Esophagus (tissue), 2 donors: ENCODE results near the gene ALPK1. TPM values are rescaled to one million over a fixed set of nuclear protein-coding genes. Genes with fewer than 3 reads are reported as not detected.

Experiments
- H3K27ac ChIP-seq, 2 donors: one replicate each; pipeline ENCODE4 v1.5.1; 2013; ENCODE audit warnings: low read depth in 2 of 2, mild to moderate bottlenecking in 2 of 2, inconsistent platforms in 1 of 2, low read length in 1 of 2, moderate library complexity in 1 of 2
- H3K27me3 ChIP-seq, 2 donors: one replicate each; pipeline ENCODE4 v1.6.1; 2013; ENCODE audit warnings: low read length in 2 of 2, control low read depth in 1 of 2, mild to moderate bottlenecking in 1 of 2; ENCODE audit not compliant: insufficient read depth in 2 of 2, control insufficient read depth in 1 of 2
- H3K36me3 ChIP-seq, 2 donors: one replicate each; pipeline ENCODE4 v1.6.1; 2013; ENCODE audit warnings: low read length in 1 of 2; ENCODE audit not compliant: control insufficient read depth in 2 of 2, insufficient read depth in 2 of 2
- H3K4me1 ChIP-seq, 2 donors: one replicate each; pipeline ENCODE4 v1.6.1; 2013; ENCODE audit warnings: low read length in 1 of 2; ENCODE audit not compliant: control insufficient read depth in 2 of 2, insufficient read depth in 2 of 2
- H3K4me3 ChIP-seq, 2 donors: one replicate each; pipeline ENCODE4 v1.5.1; 2013; ENCODE audit warnings: low read length in 2 of 2, mild to moderate bottlenecking in 2 of 2, low read depth in 1 of 2, moderate library complexity in 1 of 2
- H3K9me3 ChIP-seq, 2 donors: one replicate each; pipeline ENCODE4 v1.6.1; 2013; ENCODE audit warnings: mild to moderate bottlenecking in 2 of 2, low read depth in 1 of 2, low read length in 1 of 2, moderate library complexity in 1 of 2; ENCODE audit not compliant: control insufficient read depth in 2 of 2, insufficient read depth in 1 of 2
- WGBS, 2 donors: extraction: QIAGEN DNeasy Blood & Tissue Kit; methylation state at CpG; one replicate each; pipeline ENCODE4 v1.1.7; 2013; 5-methylcytosine and 5-hydroxymethylcytosine counted together
- polyA plus RNA-seq, 2 donors: library from polyadenylated mRNA; stranded (reverse); fragments of 200-250 nt; gene quantifications; one replicate each; pipeline ENCODE4 v1.2.3, GENCODE V29; 2013
- donor health status: healthy with polysubstance abuse.
- donor health status: Bipolar disorder and iron deficiency.

The ALPK1 gene
- 1 to 10 TPM; 4.2 to 6.3 TPM for polyA plus RNA-seq

DNA sequence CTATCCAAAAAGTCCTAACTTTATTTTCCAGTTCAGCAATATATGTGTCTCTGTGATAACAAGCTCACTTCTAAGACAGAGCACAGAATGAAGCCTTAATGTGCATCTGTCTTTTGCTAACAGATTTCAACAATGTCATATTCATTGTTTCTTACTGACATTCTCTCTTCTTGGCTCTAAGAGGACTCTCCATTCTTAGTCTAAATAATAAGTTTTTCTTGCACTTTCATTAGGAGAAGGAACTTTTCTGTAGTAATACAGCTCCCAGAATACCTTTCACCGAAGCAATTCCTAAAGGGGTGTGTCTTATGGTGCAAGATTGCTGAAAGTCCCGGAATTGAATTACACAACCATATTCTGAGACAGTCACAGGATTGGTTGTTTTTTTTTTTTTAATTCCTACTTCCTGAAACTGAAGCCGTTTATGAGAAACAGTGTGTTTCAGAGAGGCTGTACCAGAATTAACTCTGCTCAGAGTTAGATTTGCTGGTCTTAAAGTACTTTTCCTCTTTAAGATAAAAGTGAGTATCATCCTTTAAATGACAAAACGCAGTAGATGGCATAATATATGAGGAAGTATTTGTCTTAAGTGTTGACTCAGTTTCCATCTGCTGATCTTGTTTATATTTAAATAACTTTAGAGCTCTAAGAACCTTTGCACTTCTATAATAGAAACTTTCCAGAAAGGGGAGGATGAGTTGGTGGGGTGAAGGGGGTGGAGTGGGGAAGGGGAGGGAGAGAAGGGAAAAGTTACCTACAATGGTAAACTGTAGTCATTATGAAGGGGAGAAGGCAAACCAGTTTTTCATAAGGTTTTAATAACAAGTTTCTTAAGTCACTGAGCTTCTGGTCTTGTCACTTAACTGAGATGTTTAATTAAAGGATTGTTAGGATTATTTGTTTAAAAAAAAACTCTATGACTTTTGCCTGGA lies at the start of gene ALPK1:
Gene ALPK1, plus strand, starts transcription at position 421 of the 932 bp plus-strand sequence.
- Histone ChIP-seq H3K36me3 (no peaks in the 10 kb centered on the region), H3K9me3 (no peaks in the 10 kb centered on the region), H3K4me3 (peak within 1 kb of the TSS in 1 of 2 donors; percentile 52), H3K27me3 (no peaks in the 10 kb centered on the region), H3K27ac (peak within 1 kb of the TSS; percentile 24 to 88), H3K4me1 (no peaks in the 10 kb centered on the region)
- 1% methylated on average over 4 of the region's 4 CpGs for WGBS, 2 donors

DNA sequence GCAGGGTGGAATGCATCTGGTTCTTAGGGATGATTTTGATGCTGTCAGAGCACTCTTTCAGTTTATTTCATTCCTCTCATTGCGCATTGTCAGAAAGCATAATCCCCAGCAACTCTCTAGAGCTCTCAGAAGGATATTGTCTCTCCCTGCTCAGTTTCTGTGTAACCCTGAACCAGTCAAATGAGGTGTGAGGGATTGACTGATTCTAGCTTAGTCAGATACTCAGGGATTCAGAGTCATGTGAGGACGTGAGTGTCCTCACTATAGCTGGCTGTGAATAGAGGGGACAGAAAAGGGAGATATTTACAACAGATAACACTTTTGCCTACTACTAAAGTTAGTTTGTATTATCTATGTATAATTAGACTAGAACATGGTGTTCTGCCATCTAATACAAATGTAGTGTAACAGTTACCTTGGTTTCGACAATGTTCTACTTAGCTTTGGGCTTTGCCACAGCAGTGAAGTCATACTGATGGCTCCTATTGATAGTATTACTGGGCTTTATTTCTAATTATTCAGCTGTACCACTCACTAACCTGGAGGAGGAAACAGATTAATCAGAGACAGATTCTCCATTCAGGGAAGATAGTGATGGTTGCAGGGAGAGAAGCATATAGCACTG lies 46.0 kb upstream of the ALPK1 start:
- Histone ChIP-seq H3K36me3 (no peaks in the 10 kb centered on the region), H3K4me1 (no peaks in the 10 kb centered on the region), H3K27ac (no peak overlapping the region), H3K4me3 (no peak overlapping the region), H3K27me3 (no peaks in the 10 kb centered on the region), H3K9me3 (no peaks in the 10 kb centered on the region)
- 90 to 92% methylated on average over 3 of the region's 3 CpGs for whole genome bisulfite sequencing, 2 donors

DNA sequence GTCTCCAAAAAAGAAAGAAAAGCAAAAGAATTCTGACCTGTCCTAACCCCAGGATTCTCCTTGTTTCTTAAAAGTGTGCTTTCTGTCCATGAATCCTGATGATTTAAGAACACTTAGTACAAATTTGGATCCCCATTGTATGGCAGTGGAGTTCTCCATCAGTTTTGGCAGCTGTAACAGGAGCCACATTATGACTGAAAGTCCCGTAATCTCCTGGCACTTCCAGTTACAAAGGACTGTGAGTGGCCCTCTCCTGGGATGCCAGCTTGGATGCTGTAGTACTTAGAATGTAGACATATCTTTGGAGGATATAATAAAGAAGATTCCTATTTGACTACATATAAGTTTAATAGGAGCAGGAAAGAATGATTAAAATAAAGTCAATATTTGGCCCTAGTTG lies 44.9 kb upstream of the ALPK1 start:
- no peaks in the 10 kb centered on the region for H3K9me3 ChIP-seq
- H3K27me3 ChIP-seq, result no peaks in the 10 kb centered on the region
- H3K4me1 ChIP-seq, result no peaks in the 10 kb centered on the region
- H3K4me3 ChIP-seq, result no peak overlapping the region
- H3K36me3 ChIP-seq, result no peaks in the 10 kb centered on the region
- 88% methylated on average over 1 of the region's 1 CpG for WGBS, 2 donors
- H3K27ac ChIP-seq, result no peak overlapping the region

DNA sequence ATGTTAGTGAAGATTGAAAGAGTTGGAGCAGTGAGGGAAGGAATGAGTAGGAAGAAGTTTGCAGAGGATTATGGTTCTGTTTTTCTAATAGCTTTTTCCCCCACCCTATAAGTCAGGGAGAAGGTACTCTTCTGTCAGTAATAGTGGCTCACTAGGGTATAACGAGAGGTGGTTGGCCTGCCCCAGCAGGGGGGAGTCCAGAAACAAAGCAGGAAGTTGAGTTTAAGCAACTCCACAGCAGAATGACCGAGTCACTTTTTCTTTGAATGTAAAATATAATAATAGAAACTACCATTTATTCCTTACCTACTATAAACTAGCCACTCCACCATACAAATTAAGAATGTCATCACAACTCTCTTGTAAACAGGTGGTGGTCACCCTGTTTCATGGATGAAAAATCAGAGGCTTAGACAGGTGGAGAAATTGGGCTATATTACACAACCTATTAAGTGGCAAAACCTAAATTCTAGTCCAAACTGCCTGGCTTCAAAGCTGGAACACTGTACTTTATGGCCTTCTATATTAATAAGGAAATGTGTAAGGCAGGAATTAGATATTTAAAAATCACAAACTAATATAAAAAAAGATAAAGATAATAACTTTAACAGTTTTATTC lies 43.7 kb upstream of the ALPK1 start:
- no peaks in the 10 kb centered on the region for H3K36me3 ChIP-seq
- WGBS, 2 donors, result 69 to 84% methylated on average over 2 of the region's 2 CpGs

DNA sequence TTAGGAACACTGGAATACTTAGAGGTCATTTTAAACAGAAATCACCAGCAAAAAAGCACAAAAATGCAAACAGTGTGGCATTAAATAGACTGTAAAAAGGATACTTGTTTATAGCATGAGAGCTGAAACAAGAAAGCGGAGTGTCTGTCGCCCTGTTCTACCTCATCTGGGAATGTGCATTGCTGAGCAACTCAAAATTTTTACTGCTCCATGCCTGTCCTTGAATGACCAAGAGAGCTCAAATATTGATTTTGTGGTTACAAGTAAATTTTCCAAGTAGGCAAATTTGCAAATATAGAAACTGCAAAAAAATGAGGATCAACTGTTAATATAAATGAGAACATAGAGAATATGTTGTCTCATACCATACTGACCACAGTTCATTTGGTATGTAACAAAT lies 40.1 kb upstream of the ALPK1 start:
- no peaks in the 10 kb centered on the region for H3K27me3 ChIP-seq
- no peak overlapping the region for H3K4me3 ChIP-seq
- no peak overlapping the region for H3K27ac ChIP-seq
- no peaks in the 10 kb centered on the region for H3K9me3 ChIP-seq
- peaks cover 0 to 4% of the 10 kb centered on the region in 2 donors for H3K36me3 ChIP-seq
- H3K4me1 ChIP-seq, result no peaks in the 10 kb centered on the region
- WGBS, 2 donors, result 96 to 97% methylated on average over 2 of the region's 2 CpGs

More for the DNA sequence above, 43.7 kb upstream of the ALPK1 start:
- H3K4me3 ChIP-seq, result no peak overlapping the region
- no peaks in the 10 kb centered on the region for H3K27me3 ChIP-seq
- H3K27ac ChIP-seq, result no peak overlapping the region
- H3K4me1 ChIP-seq, result no peaks in the 10 kb centered on the region
- H3K9me3 ChIP-seq, result no peaks in the 10 kb centered on the region

DNA sequence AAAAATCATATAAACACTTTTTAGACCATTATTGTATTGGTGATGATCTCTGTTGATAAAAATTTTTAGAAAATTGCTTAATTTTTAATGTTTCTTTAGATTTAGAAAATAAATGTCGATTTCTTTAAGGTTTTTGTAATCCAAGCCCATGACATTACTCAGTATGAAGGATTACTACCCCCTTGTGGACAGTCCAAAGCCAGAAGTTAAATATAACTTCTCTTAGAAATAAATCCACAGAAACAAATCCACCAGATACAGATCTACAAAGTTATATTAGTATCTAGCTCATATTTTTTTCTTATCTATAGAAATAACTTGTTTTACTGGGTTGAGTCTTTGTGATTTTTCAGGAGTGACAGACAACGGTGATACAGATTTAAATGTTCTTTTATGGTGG lies 30.3 kb upstream of the ALPK1 start:
- Histone ChIP-seq H3K9me3 (no peaks in the 10 kb centered on the region), H3K4me1 (no peaks in the 10 kb centered on the region), H3K27me3 (no peaks in the 10 kb centered on the region), H3K36me3 (peaks cover 0 to under 1% of the 10 kb centered on the region in 2 donors), H3K27ac (no peak overlapping the region), H3K4me3 (no peak overlapping the region)
- 67 to 70% methylated on average over 2 of the region's 2 CpGs for WGBS, 2 donors

DNA sequence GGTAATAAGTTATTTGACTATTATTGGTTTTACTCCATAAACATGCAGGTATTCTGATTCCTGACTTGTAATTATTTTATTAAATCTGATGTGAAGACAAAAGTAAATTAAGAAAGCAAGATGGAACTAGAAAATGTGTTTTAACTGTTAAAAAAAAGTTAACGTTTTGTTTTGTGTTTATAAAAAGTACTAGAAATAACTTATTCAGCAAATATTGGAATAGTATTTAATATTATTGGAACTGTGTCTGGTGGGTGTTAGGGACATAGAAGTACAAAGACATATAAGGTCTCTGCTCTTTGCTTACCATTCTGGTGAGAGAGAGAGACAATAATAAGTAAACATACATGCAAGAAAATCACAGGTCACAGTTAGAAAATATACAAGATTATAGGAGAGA lies 27.1 kb upstream of the ALPK1 start:
- 84 to 85% methylated on average over 1 of the region's 1 CpG for WGBS, 2 donors
- H3K9me3 ChIP-seq, result no peaks in the 10 kb centered on the region
- no peak overlapping the region for H3K4me3 ChIP-seq
- no peak overlapping the region for H3K27ac ChIP-seq
- no peaks in the 10 kb centered on the region for H3K36me3 ChIP-seq
- H3K27me3 ChIP-seq, result no peaks in the 10 kb centered on the region
- no peaks in the 10 kb centered on the region for H3K4me1 ChIP-seq

DNA sequence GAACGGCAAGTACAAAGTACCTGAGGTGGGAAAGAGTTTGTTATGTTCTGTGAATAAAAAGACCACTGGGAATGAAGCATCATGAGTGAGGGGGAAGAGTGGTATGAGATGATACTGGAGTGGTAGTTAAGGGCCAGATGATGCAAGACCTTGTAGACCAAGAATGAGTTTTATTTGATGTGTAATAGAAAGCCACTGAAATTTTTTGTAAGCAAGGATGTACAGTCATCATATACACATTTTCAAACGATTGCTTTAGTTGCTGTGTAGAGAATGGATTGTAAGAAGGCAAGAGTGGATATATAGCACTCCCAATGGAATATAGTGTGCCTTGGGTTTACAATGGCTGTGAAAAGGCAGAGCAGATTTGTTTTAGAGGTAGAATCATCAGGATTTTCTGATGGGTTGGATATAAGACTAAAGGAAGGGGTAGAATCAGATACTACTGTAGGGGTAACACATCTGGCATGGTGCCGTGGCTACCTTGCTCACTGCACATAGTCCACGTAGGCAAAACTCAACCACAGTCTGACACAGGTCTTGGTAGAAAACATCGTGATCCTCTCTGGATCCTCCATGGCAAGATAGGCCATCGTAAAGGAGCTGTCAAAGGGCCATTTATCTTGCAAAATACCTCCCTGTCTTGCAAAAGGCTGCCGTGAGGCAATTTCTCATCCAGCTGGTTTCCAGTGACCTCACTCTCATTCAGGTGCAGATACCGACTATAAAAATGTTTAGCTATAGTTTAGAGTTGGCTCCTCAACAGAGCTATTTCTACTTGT lies 26.3 kb upstream of the ALPK1 start:
- Histone ChIP-seq H3K4me1 (no peaks in the 10 kb centered on the region), H3K36me3 (no peaks in the 10 kb centered on the region), H3K27me3 (no peaks in the 10 kb centered on the region), H3K9me3 (no peaks in the 10 kb centered on the region), H3K4me3 (no peak overlapping the region), H3K27ac (peak overlapping the region in 1 of 2 donors; percentile 68)
- 83 to 84% methylated on average over 8 of the region's 8 CpGs for WGBS, 2 donors

DNA sequence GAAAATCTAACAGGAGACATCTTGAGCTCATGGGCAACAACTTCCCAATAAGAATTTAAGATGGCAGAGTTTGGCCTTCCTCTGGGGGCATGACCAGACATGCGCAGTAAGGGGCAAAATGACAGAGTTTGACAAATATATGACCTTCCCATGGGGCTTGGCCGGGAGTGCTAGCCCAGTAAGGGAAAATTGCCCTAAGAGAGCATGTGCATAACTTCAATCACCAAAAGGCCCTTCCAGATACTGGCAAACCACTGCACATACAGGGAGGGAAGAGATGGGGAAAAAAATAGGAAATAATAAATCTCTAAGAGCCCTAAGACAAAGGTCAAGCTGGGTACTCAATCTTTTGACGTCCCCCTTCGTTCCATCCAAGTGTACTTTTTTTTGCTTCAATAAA lies 24.9 kb upstream of the ALPK1 start:
- no peaks in the 10 kb centered on the region for H3K9me3 ChIP-seq
- no peaks in the 10 kb centered on the region for H3K27me3 ChIP-seq
- WGBS, 2 donors, result 88 to 90% methylated on average over 4 of the region's 4 CpGs
- H3K27ac ChIP-seq, result no peak overlapping the region
- no peak overlapping the region for H3K4me3 ChIP-seq
- no peaks in the 10 kb centered on the region for H3K36me3 ChIP-seq
- H3K4me1 ChIP-seq, result no peaks in the 10 kb centered on the region
